HS-27A (cell line): ENCODE results near the gene TNXB.

Experiments
- DNase-seq: peaks from one replicate; pipeline ENCODE4 v3.0.0-alpha.2; 2012; ENCODE audit warnings: low read depth, missing footprints

The TNXB gene, protein sequence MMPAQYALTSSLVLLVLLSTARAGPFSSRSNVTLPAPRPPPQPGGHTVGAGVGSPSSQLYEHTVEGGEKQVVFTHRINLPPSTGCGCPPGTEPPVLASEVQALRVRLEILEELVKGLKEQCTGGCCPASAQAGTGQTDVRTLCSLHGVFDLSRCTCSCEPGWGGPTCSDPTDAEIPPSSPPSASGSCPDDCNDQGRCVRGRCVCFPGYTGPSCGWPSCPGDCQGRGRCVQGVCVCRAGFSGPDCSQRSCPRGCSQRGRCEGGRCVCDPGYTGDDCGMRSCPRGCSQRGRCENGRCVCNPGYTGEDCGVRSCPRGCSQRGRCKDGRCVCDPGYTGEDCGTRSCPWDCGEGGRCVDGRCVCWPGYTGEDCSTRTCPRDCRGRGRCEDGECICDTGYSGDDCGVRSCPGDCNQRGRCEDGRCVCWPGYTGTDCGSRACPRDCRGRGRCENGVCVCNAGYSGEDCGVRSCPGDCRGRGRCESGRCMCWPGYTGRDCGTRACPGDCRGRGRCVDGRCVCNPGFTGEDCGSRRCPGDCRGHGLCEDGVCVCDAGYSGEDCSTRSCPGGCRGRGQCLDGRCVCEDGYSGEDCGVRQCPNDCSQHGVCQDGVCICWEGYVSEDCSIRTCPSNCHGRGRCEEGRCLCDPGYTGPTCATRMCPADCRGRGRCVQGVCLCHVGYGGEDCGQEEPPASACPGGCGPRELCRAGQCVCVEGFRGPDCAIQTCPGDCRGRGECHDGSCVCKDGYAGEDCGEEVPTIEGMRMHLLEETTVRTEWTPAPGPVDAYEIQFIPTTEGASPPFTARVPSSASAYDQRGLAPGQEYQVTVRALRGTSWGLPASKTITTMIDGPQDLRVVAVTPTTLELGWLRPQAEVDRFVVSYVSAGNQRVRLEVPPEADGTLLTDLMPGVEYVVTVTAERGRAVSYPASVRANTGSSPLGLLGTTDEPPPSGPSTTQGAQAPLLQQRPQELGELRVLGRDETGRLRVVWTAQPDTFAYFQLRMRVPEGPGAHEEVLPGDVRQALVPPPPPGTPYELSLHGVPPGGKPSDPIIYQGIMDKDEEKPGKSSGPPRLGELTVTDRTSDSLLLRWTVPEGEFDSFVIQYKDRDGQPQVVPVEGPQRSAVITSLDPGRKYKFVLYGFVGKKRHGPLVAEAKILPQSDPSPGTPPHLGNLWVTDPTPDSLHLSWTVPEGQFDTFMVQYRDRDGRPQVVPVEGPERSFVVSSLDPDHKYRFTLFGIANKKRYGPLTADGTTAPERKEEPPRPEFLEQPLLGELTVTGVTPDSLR (N-terminal part only)

DNA sequence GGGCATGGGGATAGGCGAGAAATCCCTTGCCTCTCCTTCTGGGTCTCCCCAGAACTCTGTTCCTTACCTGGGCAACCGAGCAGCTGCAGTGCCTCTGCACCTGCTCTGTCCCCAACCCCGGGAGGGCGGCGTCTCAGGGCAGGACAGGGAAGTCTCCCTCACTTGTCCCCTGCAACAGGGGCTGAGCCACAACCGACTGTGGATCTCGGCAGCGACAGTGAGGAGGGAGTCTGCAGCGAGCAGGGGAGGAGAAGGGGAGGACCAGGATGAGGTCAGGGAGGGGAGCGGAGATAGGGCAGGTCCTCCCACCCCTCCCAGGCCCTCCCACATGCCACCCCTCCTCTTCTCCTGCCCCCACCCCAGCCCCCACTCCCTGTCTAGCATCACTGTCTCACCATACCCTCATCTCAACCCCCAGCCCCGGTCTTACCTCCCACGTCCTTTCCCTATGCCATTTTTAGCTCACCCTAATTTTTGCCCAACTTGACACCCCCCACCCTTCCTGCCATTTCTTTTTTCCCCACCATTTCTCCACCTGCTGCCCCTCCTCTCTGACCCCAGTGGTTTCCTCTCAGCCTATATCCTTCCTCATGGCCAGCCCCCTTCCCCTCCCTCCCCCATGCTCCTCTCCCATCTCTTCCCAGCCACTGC, at the start of gene TNXB:
TNXB (minus strand) TSS at position 225 of the 651 bp plus-strand sequence. CDS start 11,140 bp downstream, outside the sequence.
- no peak for DNase-seq

DNA sequence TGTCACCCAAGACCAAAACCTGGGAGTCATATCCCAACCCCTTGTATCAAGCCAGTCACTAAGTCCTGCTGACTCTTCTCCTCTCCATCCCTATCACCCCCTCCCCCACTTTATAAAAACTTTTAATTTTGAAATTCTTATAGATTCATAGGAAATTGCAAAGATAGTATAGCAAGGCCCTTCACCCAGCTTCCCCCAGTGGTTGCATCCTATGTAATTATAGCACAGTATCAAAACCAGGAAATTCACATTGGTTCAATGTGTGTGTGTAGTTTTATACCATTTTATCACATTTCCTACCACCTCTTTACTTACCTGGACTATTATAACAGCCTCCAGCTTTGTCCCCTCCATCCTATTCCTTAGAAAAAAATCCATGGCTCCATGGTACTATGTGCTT, 48.9 kb upstream of the TNXB start:
- DNase-seq, result no peak

DNA sequence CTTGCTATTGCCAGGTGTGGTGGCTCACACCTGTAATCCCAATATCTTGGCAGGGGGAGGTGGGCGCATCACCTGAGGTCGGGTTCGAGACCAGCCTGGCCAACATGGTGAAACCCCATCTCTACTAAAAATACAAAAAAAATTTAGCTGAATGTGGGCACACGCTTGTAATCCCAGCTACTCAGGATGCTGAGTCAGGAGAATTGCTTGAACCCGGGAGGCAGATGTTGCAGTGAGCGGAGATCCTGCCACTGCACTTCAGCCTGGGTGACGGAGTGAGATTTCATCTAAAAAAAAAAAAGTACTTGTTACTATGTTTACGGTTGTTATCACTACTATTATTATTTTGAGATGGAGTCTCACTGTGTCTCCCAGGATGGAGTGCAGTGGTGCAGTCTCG, 47.8 kb upstream of the TNXB start:
- no peak for DNase-seq

DNA sequence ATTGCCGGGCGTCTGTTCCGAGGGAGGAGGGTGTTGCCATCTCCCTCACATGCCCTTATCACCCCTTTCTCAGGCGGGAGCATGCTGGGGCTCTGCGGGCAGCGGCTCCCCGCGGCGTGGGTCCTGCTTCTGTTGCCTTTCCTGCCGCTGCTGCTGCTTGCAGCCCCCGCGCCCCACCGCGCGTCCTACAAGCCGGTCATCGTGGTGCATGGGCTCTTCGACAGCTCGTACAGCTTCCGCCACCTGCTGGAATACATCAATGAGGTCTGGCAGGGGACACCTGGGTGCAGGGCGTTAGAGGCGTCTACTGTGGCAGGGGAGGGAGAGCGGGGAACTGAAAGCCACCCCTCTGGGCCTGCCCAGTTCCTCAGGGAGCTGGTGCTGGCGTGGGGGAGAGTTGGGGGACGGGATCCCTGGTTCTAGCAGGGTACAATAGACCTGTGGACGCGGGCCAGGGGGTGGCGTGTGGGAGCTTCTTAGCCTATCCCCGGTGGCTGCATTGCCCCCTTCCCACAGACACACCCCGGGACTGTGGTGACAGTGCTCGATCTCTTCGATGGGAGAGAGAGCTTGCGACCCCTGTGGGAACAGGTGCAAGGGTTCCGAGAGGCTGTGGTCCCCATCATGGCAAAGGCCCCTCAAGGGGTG, 45.5 kb upstream of the TNXB start:
- DNase-seq, result no peak

DNA sequence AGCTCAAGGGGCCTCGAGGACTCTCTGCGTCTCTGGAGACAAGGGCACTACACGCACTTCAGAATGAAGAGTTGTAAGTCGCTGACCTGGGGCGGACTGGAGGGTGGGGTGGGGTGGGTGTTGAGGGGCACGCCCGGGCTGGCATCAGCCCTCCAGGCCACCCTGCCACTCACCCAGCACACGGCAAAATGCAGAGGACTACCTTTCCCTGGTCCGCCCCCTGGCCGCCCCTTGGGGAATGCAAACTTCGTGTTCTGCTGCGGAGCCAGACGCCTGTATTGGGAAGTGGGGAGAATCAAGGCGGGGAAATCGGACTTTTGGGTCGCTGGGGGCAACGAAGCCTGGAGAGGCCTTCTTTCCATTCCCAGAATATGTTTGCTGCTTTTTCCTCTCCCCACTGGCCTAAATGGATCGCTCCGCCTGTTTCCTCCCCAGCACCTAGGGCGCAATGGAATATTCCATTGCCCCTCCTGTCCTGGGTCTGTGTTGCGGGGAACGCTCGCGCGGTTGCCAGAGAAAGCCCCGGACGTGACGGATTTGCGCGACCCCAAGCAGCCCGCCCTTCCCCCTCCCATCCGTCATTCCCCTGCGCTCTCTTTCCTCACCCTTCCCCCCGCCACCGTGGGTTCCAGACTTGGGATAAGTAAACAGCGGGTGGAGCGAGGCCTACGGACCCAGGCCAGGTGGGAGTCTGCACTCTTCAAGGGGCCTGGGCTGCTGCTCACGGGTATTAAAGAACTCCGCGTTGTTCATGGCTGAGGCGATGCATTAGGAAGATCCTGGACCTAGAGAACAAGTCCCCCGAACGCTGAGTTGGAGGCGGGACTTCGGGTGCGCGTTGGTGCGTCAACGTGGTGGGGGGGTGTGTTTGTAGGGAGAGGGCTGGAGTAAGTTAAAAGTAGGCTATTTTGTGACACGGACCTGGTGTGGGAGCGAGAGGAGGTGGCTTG, 44.7 kb upstream of the TNXB start, which contains the start of gene PPT2:
PPT2 (plus strand) TSS at position 578 of the 950 bp plus-strand sequence. CDS start 454 bp downstream, outside the sequence.
- DNase-seq, result peak; percentile 90

DNA sequence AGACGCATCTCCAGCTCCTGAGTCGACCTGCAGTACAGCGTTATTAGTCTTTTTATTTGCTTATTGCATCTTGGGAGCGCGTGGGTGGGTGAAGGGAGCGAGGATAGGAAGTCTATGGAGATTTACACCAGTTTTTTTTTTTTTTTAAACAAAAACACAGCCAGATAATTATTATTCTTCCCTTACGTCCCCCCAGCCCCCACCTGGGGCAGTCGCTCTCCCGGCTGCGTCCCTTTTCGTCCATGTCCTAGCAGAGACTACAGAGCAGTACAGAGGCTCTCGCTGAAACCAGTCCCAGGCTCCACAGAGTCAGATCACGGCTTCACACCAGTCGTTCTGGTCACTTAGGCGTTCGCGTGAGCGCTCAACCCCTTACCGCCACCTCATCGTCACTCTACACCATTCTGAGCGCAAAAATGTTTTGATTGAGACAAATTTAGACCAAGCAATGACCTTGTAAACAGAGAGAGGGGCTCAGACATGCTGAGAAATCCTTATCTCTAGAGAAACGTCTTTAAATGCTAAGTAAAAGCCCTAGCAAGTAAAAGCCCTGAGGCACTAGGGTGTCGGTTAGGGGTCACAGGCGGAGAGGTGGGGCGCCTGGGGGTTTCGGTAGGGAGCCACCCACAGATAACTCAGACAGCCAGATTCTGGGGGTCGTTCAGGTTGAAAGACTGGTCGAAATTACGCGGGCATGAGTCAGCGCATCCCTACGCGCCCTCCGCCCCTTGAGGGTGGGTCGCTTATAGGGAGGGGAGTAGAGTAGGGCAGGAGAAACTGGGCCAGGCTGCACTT, 43.8 kb upstream of the TNXB start:
- DNase-seq, result no peak

DNA sequence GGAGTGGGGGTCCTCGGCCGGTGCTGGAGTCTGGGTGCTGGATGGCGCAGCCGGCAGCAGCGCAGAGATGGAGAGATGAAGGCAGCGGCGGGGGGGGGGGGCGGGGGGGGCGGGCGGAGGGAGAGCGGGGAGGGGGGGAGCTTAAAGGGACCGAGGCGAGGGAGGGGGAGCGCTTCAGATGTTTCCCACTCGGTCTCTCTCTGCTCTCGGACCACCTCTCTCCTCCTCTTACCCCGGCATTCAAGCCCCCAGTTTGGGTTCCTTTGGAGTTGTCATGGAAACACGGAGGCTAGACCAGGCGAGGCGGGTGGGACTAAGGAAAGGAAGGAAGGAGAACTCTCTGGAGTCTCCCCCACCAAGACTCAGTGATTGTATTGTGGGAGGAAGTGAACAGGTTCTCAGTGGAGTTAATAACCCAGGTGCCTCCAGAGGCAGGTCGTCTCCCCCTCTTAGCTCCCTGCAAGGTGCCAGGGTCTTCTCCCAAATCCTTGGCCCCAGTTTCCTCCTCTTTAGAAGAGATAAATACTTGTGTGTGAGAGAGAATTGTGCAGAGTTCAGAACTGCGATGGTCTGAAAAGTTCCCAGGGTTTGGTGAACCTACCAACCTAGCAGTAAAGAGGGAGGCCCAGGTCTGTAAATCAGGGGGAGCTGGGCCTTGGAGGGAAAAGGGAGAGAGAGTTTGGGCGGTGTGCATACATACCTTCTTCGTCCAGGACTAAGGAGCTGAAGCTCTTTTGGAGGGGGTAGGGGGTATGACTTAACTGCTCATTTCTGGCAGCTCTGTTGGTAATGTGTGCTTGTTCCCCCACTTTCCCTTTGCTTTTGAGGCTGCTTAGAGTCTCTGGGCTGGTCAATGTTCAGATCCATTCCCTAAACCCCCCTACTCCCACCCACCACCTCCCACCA, 43.0 kb upstream of the TNXB start, which contains the start of gene PRRT1:
PRRT1 (minus strand) TSS at position 77 of the 906 bp plus-strand sequence. CDS start 112 bp downstream, outside the sequence.
- DNase-seq, result no peak

DNA sequence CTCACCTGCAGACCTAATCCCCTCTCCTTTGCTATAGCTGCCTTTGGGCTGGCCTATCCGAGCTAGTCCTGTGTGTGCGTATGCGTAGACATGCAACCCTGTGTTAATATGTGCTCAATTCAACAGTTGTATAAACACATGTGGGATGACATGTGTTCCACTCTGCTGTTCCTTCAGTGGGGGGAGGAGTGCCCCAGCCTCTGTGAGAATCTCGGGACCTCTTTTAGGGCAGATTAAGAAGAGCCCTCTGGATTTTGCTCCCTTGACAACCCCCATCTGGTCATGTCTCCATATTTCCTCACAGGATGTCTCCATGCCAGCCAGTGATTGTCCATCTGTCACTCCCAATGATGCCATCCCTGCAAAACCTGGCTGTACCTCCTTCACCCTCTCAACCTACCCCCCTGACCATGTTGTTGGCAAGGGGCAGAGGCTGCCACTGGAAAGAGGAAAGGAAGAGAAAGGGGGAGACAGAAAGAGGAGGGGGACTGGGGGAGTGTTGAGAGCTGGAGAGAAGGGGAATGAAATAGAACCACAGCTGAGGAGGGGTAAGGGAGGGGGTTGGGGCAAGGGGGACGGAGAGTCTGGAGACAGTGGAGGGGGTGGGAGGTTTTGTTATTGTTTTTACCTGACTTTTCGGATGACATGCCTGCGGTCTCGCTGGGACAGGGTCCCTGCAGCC, 42.2 kb upstream of the TNXB start:
- no peak for DNase-seq

DNA sequence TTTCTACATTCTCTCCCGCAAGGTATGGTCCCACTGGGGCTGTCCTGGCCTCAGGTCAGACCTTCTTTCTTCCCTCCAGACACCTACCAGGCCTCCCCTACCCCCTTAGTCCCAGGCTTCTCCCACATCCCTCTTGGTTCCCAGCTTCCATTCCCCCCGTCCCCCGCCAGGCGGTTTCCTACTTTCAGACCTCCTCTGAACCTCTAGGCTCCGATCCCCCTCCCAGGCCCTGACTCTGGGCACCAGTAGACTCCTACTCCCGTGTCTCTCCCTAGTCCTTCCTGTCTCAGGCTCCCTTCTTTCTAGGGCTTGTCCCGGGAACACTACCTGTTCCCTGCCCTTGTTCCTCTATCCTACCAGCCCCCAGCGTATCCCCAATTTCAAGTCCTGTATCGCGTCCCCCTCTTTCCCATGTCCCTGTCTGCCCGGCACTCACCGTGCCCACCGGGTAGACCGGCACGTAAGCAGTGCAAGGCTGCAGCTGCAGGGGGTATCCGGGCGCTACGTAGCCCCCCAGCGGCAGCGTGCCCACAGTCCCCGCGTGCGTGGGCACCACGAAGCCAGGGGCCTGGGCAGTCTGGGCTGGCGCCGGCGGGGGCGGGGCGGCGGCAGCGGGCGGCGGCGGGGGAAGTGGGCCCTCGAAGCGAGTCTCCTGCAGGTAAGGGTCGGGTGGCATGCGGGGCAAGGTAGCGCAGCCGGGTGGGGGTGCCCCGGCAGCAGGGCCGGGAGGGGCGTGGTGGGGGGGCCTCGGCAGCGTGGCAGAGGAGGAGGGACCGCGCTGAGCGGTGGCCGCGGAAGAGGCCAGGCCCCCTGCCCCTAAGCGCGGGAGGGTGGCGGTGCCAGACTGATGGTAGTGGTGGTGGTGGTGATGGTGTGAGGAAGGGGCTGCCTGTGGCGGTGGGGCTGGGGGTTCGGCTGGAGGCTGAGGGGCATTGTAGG, 41.1 kb upstream of the TNXB start:
- no peak for DNase-seq

DNA sequence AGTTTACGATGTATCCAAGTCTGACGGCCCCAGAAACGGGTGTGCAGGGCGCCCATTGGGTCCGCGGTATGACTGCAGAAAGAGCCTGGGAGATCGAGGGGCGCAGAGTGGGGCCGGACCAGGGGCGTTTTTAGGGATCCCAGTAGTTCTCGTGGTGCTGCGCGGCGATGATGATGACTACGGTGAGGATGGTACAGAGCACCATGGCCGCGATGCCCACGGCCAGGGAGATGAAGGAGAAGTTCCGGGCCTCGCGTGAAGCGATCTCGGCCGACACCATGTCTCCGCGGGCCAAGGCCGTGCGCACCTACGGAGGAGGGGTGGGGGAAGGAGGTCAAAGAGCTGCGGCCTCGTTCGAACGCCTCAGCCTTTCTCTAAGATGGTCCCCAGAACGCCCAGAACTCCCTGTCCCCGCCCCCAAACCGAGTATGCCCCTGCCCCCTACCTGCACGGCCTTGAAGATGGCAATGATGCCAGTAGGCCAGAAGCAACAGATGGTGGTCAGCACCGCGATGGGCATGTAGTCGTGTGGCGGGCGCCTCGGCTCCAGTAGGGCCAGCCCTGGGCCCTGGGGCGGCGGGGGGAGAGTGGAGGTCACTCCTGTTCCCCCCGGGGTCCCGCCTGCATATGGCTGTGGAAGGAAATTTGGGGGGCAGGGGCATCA, 40.1 kb upstream of the TNXB start:
- no peak for DNase-seq

DNA sequence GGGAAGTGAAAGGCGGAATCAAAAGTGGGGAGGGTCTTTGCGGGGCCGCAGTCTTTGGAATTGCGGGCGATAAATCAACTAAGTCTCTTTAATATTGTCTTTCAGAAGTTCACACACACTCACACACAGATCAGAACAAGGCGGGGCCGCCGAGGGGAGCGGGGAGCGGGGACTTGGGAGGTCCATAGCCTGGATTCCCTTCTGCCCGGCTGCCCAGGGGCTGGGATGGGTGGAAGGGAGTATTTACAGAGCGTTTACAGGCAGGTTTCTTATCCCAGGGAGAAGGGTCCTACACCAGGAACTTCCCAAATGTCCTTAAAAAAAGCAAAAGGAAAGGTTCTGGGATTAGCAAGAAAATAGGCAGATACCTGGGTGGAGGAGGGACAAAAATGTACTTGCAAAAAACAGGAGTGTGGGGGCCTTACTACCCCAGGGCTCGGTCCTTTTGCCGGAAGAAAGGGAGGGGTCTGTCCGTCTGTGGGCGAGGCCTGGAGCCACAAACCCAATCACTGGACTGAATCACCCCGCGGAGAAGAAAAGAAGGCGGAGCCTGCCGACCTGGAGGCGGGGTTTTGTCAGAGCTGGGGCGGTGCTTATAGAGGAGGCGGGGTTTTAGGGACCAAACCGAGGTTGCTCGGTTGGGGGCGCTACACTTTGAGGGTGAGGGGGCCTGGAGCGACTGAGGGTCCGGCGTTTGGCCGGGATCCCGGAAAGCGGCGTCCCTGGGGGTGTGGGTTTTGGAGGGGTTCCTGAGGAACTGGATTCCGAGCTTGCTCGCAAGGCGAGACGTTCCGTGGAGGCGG, 39.4 kb upstream of the TNXB start:
- no peak for DNase-seq

DNA sequence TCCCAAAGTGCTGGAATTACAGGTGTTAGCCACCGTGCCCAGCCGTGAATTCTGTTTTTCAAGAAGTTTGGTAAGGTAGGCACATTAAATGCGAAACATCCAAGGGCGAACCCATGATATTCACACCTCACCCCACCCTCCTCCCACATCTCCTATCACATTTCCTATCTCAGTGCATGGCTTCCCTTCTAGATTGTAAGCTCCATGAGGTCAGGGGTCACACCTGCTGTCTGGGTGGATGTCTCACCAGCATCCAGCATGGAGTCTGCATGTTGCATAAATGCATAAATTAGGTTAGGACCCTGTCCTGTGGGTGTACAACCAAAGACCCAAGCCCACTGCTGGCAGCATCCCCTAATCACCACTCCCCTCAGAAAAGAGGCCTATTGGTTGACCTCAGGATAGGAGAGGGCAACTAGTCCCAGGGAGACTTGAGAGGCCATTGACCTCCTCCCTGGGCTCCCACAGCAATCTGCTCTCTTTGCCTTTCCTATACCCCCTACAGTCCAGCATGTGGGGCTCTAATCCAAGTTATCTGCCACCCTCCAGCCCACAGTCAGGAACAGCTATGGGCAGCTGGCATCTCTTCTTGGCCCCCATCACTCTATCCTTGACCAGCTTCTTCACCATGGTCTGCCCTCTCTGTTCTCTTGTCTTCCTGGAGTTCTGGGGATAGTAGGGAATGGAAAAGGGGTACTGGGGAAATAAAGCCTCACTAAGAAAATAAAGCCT, 38.4 kb upstream of the TNXB start:
- DNase-seq, result no peak

DNA sequence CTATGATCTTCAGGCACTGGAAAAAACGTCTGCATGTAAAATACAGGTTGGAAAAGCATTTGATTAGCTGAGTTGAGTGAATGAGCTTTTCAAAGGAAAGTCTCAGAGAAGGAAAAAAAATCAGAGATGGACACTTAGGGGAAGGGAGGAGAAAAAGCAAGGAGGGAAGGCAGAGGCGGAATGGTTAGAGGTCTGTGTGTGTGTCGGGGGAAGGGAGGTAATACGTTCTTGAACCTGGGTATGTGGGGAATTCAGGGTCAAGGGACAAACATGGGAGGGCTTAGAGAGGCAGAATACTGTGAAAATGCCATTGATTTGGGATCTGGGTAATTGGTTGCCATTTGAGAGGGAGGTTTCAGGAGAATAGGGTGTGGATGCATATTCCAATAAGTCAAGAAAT, 37.5 kb upstream of the TNXB start:
- DNase-seq, result no peak

DNA sequence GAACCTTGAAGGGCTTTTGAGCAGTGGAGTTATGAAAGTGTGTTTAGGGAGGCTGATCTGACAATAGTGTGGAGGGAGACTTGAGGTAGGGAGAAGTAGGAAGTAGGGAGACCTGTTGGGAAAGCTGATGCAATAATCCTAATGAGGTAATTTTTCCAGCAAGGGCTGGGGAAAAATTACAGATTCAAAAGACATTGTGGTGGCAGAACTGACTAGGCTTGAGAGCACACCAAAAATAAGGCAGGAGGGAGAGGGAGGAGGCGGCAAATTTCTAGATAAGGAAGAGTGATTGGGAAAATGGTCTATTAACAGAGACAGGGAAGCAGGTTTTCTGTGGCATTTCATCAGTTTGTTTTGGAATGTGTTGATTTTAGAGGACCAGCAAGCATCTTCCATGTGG, 37.1 kb upstream of the TNXB start:
- no peak for DNase-seq
